ENCODE measurements around the gene GPR132. TPM values are rescaled to one million over a fixed set of nuclear protein-coding genes. Genes with fewer than 3 reads are reported as not detected.

Gene GPR132
- polyA plus RNA-seq, 2 of the 4 experiments (the other 2 are of a cell fraction), result 0.18 to 0.19 TPM

DNA sequence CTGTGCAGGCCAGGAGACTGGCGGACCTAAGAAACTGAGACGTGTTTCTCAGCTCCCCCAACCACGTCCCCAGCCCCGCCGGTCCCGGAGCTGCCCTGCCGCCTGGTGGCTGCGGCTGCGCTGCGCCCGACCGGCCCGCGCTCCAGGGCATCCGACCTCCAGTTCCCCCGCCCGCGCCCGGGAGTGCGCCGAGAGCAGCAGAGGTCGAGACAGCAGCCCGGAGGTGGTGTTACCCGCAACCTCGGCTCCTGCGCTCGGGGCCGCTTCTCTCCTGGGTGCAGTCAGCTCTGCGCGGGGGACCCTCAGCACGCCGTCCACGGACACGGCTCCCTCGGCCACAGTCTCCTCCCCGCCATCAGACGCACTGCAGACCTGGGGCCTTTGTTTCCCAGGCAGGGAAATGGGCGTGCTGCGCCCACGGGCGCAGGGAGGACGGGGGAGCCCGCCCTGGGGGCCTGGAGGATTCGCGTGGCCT is 21.6 kb upstream of the GPR132 start (continued):
- TF ChIP-seq, protein P1, sequence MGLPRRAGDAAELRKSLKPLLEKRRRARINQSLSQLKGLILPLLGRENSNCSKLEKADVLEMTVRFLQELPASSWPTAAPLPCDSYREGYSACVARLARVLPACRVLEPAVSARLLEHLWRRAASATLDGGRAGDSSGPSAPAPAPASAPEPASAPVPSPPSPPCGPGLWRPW (IDR thresholded peaks at IDR 0.05), result no peak
- TF ChIP-seq NR3C1 (IDR thresholded peaks at IDR 0.05) (no peak), TFCP2L1 (CRISPR knock-in tag; IDR thresholded peaks at IDR 0.05) (peak; percentile 86; the same call in 1 of the 2 replicates), MAZ (IDR thresholded peaks at IDR 0.05; ENCODE audit: borderline replicate concordance, low read depth, low read length) (no peak), HEYL (CRISPR knock-in tag; IDR thresholded peaks at IDR 0.05) (no peak), CEBPB (IDR thresholded peaks at IDR 0.05) (no peak), TP53 (CRISPR knock-in tag; IDR thresholded peaks at IDR 0.05) (no peak), EHMT2 (IDR thresholded peaks at IDR 0.05; ENCODE audit: low read depth) (no peak), CBX8 (IDR thresholded peaks at IDR 0.05) (no peak), ESRRA (IDR thresholded peaks at IDR 0.05; ENCODE audit: borderline replicate concordance, low read length) (no peak), ZFP36 (IDR thresholded peaks at IDR 0.05; ENCODE audit: borderline replicate concordance, partially characterized antibody) (no peak), GATA3 (IDR thresholded peaks at IDR 0.05; ENCODE audit: borderline replicate concordance) (no peak; the same call in 1 of the 2 replicates), NPAS2 (CRISPR knock-in tag; IDR thresholded peaks at IDR 0.05; ENCODE audit: borderline replicate concordance) (no peak; the same call in 1 of the 2 replicates), ZNF302 (CRISPR knock-in tag; IDR thresholded peaks at IDR 0.05) (no peak), RCOR1 (IDR thresholded peaks at IDR 0.05; ENCODE audit: low read depth, low read length) (no peak), KDM5A (IDR thresholded peaks at IDR 0.05) (no peak), SREBF2 (IDR thresholded peaks at IDR 0.05) (no peak), RAD21 (conservative IDR thresholded peaks at IDR 0.05 in 1 of 2, IDR thresholded peaks at IDR 0.05 in 1 of 2) (peak; percentile 49 to 65; a peak in 4 of 5 replicates), HOXA7 (CRISPR knock-in tag; IDR thresholded peaks at IDR 0.05) (peak; percentile 89), ZC3H11A (IDR thresholded peaks at IDR 0.05) (no peak)
- TF ChIP-seq, protein P2, sequence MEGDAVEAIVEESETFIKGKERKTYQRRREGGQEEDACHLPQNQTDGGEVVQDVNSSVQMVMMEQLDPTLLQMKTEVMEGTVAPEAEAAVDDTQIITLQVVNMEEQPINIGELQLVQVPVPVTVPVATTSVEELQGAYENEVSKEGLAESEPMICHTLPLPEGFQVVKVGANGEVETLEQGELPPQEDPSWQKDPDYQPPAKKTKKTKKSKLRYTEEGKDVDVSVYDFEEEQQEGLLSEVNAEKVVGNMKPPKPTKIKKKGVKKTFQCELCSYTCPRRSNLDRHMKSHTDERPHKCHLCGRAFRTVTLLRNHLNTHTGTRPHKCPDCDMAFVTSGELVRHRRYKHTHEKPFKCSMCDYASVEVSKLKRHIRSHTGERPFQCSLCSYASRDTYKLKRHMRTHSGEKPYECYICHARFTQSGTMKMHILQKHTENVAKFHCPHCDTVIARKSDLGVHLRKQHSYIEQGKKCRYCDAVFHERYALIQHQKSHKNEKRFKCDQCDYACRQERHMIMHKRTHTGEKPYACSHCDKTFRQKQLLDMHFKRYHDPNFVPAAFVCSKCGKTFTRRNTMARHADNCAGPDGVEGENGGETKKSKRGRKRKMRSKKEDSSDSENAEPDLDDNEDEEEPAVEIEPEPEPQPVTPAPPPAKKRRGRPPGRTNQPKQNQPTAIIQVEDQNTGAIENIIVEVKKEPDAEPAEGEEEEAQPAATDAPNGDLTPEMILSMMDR (IDR thresholded peaks at IDR 0.05), result peak; percentile 54
- TF ChIP-seq, protein P3, sequence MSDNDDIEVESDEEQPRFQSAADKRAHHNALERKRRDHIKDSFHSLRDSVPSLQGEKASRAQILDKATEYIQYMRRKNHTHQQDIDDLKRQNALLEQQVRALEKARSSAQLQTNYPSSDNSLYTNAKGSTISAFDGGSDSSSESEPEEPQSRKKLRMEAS (IDR thresholded peaks at IDR 0.05), result peak; percentile 33; the same call in 1 of the 2 replicates
- TF ChIP-seq, protein P4, sequence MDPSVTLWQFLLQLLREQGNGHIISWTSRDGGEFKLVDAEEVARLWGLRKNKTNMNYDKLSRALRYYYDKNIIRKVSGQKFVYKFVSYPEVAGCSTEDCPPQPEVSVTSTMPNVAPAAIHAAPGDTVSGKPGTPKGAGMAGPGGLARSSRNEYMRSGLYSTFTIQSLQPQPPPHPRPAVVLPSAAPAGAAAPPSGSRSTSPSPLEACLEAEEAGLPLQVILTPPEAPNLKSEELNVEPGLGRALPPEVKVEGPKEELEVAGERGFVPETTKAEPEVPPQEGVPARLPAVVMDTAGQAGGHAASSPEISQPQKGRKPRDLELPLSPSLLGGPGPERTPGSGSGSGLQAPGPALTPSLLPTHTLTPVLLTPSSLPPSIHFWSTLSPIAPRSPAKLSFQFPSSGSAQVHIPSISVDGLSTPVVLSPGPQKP (IDR thresholded peaks at IDR 0.05; ENCODE audit: low read depth, low read length), result no peak
- TF ChIP-seq, protein P5, sequence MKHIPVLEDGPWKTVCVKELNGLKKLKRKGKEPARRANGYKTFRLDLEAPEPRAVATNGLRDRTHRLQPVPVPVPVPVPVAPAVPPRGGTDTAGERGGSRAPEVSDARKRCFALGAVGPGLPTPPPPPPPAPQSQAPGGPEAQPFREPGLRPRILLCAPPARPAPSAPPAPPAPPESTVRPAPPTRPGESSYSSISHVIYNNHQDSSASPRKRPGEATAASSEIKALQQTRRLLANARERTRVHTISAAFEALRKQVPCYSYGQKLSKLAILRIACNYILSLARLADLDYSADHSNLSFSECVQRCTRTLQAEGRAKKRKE (CRISPR knock-in tag; IDR thresholded peaks at IDR 0.05; ENCODE audit: low read depth), result no peak

DNA sequence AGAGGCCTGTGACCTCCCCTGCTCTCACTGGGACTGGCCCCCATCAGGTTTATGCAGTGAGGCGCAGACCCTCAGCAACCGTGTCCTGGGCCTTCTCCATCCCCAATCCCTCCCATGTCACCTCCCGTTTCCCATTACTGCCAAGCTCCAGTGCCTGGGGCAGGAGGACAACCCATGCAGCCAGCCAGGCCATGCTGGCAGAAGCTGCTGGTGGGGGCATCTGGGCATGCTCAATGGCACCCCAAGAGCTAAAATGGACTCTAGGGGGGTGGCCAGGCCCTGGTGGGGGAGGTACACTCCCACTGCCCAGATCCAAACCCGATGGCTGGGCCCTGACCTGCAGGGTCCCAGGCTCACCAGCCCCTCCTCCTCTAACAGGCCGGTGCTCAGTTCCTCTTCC is 20.5 kb upstream of the GPR132 start:
- ATAC-seq, result no peak
- CTCF ChIA-PET, result interaction anchor here (1.0 to 9.1 kb wide), 15 partner anchors 13 to 265 kb away, joined by 3 to 132 read pairs (median 5); partner anchors contain the start of genes BTBD6, GPR132 and JAG2
- Histone ChIP-seq H3K4me2 (peak overlapping the region; percentile 98), H3K27ac (peak overlapping the region; percentile 98 to 100; a peak in 4 of 6 replicates), H3K4me3 (peak overlapping the region; percentile 68; the same call in 2 of the 3 replicates), H3K9me3 (no peaks in the 10 kb centered on the region), H3K4me1 (peaks cover 45% of the 10 kb centered on the region)
- TF ChIP-seq, protein P6, sequence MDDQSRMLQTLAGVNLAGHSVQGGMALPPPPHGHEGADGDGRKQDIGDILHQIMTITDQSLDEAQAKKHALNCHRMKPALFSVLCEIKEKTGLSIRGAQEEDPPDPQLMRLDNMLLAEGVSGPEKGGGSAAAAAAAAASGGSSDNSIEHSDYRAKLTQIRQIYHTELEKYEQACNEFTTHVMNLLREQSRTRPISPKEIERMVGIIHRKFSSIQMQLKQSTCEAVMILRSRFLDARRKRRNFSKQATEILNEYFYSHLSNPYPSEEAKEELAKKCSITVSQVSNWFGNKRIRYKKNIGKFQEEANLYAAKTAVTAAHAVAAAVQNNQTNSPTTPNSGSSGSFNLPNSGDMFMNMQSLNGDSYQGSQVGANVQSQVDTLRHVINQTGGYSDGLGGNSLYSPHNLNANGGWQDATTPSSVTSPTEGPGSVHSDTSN (IDR thresholded peaks at IDR 0.05), result peak; percentile 16; the same call in 1 of the 2 replicates
- peak; percentile 42; the same call in 1 of the 2 replicates for TF ChIP-seq POLR2A (IDR thresholded peaks at IDR 0.05; ENCODE audit: low read length)
- TF ChIP-seq, protein P3 (IDR thresholded peaks at IDR 0.05), result no peak
- no peak for DNase-seq (ENCODE audit: low read depth in 1 of 2, low spot score in 1 of 2)
- no peak for FAIRE-seq
- 88% methylated on average over 5 of the region's 5 CpGs for WGBS (ENCODE audit: missing lambda C conversion rate)
- POLR2A ChIA-PET, result interaction anchor here (0.6 to 2.4 kb wide), 4 partner anchors 11 to 405 kb away, joined by 3 to 14 read pairs (median 9); partner anchors contain the start of gene CDCA4

All from A549 (cell line).